Ramos (cell line): ENCODE measurements around the gene FADS3.

ENCODE experiments used
- in situ Hi-C: fragments of 300-500 bp; cut with MboI; formaldehyde crosslinking; loops from one replicate; pipeline ENCODE4 v1.14.3; 2022; ENCODE audit warnings: low sequenced_read_pairs; ENCODE audit not compliant: unreplicated experiment

FADS3 gene, protein sequence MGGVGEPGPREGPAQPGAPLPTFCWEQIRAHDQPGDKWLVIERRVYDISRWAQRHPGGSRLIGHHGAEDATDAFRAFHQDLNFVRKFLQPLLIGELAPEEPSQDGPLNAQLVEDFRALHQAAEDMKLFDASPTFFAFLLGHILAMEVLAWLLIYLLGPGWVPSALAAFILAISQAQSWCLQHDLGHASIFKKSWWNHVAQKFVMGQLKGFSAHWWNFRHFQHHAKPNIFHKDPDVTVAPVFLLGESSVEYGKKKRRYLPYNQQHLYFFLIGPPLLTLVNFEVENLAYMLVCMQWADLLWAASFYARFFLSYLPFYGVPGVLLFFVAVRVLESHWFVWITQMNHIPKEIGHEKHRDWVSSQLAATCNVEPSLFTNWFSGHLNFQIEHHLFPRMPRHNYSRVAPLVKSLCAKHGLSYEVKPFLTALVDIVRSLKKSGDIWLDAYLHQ

DNA sequence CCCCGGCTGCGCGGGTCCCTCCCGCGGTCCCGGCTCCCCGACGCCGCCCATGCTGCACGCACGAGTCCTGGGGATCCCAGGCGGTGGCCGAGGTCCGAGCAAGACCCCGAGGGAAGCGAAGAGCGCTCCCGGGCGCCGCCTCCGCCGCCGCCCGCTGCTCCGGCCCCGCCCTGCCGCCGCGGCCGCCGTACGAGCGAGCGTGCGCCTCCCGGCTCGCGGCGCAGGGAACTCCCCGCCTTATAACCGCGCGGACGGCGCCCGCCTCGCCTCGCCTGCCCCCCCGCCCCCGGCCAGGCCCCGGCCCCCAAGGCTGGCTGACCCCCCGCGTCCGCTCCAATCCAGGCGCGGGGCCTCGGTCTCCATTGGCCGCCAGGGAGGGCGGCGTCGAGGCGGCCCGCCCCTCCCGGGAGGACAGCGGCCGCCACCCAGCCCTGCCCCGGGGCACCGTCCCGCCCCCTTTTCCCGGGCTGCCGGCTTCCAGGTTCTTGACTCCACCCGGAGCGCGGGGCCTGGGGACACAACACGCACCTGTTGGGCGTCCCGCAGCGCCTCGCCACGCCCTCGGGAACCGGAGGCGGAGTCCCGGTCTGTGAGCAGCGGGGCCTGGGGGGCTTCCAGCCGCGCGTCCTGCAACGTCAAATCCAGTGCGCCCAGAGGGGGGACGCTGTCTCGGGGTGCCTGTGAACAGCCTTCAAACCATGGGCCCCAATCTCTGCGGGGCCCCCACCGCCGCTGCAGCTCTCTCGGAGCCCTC is at the start of gene FADS3:
Gene FADS3, minus strand, starts transcription at position 215 of the 754 bp plus-strand sequence. Its CDS starts 164 bp downstream, at position 51.
- in situ Hi-C loops = loop anchor here (10.0 kb wide), 1 partner anchor 183 kb away; no protein-coding TSS in a partner anchor

DNA sequence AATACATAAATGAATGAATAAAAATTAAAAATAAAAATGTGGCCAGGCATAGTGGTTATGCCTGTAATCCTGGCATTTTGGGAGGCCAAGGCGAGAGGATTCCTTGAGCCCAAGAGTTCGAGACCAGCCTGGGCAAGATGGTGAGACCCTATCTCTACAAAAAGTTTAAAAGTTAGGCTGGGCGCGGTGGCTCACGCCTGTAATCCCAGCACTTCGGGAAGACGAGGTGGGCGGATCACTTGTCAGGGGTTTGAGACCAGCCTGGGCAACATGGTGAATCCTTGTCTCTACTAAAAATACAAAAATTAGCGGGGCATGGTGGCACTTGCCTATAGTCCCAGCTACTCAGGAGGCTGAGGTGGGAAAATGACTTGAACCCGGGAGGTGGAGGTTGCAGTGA is 49.1 kb upstream of the FADS3 start:
- in situ Hi-C loops = no loop called here

DNA sequence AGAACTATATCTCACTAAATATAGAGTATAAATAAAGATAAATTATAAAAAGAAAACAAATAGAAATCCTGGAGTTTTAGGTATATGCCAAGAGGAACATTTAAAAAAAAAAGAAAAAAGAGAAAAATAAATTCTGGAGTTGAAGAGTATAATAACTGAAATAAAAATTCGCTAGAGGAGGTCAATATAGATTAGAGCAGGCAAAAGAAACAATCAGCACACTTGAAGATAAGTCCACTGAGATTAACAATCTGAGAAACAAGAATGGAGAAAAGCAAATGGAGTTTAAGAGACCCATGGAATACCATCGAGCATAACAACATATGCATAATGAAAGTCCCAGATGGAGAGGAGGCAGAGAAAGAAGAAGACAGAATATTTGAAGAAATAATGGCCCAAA is 44.5 kb upstream of the FADS3 start:
- in situ Hi-C loops = no loop called here

DNA sequence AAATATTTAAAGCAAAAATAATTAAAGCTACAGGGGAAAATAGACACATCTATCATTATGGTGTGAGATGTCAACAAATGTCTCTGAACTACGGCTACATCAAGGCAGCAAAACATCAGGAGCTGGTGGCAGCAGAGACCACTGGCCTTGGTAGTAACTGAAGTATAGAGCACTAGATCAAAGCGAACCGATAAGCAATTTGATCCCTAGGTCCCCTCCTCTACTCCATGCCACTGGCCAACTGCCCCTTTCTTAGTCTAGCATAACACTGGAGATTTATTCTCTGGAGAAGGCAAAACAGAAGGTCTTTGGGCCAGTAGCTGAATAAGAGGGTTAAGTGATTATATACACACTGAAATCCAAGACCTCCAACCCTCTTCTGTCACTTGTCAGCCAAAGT is 39.6 kb upstream of the FADS3 start:
- in situ Hi-C loops = no loop called here

DNA sequence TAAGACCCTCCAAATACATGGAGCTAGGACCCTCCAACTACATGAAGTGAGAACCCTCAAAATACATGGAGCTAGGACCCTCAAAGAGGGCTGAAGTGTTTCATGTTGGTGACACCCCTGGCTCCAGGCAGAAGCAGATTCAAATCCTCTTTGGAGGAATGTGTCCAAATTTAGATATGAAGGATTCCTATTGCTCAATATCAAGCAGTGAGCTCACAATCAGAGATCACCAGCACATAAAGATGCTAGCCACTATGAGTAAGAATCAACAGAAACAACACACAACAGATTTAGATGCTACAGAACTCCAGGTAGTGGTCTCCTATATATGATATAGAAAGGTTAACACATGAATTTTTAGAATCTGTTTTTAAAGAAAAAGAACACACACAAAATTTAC is 37.3 kb upstream of the FADS3 start:
- in situ Hi-C loops = no loop called here

DNA sequence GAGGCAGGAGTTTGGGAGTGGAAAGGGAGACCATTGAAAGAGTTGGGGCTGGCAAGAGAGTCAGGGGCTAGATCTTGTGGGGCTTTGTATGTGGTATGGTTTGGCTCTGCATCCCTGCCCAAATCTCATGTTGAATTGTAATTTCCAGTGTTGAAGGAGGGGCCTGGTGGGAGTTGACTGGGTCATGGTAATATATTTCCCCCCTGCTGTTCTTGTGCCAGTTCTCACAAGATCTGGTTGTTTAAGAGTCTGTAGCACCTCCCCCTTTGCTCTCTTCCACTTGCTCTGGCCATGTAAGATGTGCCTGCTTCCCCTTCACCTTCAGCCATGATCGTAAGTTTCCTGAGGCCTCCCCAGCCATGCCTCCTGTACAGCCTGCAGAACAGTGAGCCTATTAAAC is 36.2 kb upstream of the FADS3 start:
- in situ Hi-C loops = no loop called here

DNA sequence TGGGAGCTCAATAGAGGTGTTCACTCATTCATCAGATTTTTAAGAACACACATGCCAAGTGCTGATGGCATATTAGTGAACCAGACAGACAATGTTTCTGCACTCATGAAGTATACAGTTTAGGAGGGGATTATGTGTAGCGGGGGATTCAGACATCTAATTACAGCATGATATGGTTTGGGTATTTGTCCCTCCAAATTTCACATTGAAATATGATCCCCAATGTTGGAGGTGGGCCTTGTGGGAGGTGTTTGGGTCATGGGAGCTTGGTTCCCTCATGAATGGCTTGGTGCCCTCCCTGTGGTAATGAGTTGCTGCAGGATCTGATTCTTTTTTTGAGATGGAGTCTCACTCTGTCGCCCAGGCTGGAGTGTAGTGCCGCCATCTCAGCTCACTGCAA is 34.9 kb upstream of the FADS3 start:
- in situ Hi-C loops = no loop called here

DNA sequence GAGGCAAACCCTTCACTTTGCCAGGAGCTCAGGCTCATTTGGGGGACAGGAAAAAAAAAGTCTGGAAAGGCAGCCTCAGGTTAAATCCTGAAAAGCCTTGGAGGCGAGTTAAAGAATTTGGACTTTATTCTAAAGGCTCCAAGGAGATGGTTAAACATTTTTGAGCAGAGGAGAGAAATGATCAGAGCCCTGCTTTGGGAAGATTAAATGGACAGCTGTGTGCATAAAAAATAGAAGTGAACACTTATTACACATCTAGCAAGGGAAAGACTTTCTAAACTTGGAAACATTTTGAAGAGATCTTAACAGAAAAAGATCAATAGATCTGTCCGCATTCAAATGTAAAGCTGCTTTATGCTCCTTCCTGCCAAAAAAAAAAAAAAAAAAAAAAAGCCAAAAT is 34.4 kb upstream of the FADS3 start:
- in situ Hi-C loops = no loop called here

DNA sequence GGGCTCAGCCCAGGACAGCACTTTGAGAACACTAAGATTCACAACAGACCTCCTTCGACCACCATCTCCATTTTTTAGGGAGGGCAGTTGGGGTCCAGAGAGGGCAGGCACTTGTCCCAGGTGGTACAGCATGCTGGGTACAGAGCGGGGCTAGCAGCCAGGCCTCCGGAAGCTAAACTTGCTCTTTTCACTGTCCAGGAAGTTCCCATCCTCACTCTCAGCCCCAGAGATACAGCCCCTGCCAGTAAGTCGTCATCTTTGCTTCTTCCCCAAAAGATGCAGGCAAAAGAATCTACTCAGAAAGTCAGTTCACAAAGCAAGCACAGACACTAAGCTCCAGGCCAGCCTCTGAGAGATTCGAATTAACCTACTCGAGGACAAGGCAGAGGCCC is 32.7 kb upstream of the FADS3 start:
- in situ Hi-C loops = no loop called here

DNA sequence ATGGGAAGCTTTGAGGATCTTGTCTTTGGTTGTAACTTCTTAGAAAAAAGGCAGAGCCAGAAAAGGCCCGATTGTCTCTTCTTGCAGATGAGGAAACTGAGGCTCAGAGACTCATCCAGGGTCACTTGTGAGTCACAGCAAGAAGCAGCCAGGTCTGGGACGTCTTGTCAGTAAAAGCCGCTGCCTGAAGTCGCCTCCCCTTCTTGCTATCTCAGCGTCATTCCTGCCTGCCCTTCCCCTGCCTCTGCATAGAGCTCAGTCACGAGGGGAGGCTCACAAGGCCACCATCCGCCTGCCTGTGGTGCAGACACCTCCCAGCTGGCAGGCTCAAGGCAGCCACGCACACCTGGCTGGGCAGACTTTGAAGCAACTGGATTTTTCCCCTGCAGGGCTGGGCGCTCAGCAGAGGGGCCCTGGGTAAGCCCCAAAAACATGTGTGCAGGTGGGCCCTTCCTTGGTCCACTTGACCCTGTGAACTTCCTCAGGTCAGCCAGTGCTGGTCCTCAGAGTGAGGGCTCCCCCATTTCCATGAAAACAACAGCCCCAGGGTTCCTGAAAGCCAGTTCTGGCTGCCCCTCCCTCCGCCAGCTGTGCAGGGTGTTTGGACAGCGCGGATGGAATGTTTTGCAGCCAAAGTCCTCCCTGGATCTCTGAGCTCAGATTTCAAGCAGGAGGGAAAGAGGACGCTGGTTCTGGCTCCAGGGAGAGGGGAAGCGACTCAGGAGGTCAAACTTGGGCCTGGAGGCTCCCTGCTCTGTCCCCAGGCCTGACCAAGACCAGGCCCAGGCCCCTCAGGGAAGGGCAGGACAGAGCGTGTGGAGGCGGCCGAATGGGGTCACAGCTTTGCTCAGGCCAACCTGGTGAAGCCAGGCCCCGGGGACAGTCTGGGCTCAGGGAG is 32.1 kb upstream of the FADS3 start:
- in situ Hi-C loops = no loop called here

DNA sequence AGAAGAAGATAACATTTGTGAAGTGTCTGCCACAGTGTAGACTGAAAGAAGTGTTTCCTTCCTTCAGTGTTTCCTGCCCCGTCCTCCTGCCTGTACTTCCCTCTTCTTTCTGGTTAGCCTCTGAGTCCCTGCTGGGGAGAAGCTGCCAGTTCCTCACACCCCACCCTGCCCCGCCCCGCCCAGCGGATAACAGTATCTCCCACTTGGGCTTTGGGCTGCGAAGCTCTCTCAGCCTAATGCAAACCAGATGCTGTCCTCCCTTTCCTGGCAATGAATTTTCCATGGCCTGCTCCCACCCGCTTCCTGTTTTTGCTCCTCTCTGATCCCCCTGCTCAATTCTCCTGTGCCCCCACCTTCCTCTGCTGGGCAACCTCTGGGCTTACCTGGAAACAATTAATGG is 31.2 kb upstream of the FADS3 start:
- in situ Hi-C loops = no loop called here

DNA sequence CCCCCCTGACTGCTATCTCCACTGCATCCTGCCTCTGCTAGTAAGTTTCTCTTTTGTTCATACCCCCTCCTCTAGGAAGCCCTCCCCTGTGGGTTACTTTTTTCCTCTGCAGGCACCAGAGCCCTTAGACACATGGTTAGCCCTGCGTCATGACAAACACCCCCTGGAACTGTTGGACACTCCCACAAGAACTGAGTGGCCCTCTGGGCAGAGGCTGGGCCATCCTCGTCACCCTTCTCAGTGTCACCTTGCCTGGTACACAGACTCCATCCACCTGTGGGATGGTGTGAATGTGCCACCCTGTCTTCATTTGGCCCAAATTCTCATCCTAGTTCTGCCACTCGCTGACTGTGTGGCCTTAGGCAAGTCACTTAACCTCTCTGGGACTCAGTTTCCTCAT is 30.1 kb upstream of the FADS3 start:
- in situ Hi-C loops = no loop called here

DNA sequence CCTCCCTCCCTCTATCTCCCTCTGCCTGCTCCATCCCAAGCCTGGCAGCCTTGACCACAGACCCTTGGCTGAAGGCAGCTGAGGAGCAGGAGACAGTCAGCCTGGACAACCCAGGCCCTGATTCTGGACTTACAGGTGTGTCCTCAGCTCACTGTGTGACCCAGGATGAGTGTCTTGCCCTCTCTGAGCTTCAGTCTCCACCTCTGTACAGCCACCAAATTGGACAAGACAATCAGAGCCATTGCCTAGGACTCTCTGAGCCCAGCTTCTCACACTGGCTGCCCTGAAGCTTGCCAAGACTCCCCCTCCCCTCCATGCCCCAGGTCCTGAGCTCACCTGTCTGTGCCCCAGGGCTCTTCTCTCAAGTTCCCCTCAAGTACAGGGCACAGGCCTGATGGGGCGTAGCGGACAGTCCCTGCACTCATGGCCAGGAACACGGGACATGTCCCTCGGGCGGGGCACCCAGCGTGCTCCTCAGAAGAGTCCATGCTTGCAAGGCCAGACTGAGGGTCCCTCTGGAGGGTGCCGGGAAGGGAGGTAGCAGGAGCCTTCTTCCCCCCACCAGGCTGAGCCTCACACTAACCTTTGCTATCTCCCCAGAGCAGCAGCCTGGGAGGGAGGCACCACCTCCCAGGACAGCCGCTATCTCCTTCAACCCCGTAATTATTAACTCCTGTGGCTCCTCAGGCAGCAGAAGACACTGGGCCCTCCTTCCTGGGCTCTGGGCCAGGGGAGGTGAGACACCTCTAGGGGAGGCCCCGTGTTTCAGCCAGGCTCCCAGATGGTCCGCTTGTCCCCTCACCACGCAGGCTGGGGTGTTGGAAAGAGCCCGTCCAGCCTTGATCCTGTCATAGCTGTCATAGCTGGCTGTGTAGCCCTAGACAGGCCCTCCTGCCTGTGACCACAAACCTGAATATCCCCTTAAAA is 28.6 kb upstream of the FADS3 start:
- in situ Hi-C loops = no loop called here

DNA sequence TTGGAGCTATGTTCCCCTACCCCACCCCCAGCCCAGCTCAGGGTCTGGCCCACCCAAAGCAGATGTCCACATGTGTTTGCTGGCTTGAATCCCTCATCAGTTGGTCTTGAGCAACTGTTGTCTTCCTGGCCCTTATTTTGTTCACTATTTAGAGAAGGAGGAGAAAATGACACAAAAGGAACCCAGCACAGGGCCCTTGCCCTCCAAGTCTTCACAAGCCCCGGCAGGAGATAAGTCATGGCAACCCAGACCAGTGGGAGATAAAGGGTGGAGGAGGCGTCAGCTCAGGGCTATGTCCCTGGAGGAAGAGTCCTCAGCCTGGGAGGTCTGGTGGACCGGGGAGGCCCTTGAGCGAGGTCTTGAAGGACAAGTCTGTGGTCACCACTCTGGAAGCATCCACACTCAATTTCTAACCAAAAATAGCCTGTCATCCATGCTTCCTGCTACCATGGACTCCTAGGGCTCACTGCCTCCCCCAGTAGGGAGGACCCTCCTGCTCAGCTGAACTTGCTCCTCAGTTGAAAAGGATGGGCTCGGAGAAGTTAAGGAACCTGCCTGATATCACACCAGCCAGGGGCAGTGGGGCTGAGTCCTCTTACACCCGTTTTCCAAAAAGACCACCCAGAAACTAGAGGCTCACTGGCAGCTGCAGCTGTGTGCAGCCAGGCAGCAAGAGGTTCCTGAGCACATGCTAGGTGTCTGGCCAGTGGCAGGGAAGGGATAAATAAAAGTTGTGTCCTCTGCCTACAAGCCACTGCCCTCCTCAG is 27.8 kb upstream of the FADS3 start:
- in situ Hi-C loops = no loop called here

DNA sequence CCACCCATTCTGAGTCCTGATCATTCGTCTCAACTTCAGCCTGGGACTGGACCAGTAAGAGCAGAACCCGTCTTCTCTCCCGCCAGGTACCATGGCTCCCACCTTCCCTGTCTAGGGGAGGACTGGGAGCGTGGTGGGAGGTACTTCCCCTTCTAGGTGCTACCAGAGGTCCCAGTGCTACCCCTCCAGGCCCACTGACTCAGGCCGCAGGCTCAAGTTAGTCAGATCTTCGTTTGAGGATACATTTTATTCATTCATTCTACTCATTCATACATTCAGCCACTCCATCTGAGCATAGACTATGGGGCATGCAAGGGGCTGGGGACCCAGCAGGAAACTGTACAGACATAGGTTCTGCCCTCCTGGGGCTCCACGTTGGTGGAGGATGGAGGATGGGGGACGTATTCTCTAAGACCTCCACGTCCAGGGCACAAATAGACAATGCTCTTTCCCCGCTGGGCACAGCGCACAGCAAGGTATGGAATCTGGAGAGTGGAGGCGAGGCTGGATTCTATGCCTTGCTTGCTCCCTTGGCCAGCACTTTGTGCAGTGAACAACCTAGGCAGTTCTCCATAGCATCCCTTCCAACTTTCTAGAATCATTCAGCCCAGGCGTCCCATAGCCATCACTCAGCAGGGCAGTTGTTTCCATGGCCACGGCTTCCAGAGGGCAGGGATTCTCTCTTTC is 27.0 kb upstream of the FADS3 start:
- in situ Hi-C loops = no loop called here

DNA sequence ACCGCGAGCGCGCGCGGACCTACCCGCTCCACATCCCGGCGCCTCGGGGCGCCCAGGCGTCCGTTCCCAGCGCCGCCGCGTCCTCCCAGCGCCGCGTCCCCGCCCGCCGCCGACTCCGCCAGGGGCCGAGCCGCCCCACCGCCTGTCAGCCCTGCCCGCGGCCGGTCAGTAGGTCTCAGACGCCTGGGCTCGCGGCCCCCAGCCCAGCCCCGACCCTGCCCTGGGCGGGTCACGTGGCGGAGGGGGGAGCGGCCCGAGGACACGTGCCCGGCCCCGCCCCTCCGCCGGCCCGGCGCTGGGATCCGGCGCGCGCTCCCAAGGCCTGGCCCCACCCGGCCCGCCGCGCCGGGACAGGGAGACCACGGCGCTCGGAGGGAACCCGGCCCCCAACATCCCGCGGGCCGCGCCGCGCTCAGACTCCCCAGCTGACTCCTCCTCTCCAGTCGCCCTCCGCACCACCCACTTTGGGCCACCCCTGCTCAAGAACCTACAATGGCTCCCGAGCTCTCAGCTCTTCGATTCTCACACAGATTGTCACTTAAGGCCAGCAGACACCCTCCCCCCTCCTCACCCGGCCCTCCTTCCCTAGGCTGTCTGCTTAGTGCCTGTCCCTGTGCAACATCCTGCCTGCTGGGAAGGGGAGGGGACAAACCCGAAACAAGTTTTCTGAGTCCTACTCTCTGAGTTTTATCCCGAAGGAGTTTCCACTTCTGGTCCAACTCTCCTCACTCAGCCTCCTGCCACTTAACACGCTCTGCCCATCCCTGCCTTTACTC is 26.2 kb upstream of the FADS3 start, which contains the start of gene RAB3IL1:
Gene RAB3IL1, minus strand, starts transcription at position 233 of the 776 bp plus-strand sequence. Its CDS starts 199 bp downstream, at position 34.
- in situ Hi-C loops = no loop called here

DNA sequence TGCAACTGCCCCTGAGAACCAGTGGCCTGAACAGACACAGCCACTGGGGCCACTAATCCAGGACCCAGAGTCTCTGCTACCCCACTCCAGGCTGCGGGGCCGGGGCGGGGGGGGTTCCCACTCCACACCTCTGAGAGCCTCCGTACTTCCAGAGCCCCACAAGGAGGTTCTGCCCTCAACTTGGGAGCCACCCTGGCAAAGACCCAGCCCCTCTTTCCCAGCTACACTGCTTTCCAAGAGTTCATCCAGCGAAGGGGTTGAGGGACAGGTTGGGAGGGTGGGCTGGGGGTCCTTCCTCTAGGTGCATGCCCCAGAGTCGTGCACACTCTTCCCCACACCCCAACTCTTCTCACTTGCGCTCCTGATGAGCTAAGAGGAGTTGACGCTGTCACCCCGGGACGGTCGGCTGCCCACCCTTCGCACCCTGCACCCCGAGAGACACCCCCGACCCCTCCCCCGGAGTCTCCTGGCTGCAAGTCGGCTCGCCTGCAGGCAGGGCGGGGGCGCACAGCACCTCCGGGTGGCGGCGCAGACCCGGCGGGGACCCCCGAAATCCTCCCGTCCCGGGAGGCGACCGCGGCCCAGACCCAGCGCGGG is 25.5 kb upstream of the FADS3 start:
- in situ Hi-C loops = no loop called here
